ENCODE results near the gene TNRC6A.
"Not testable (repeated sequence)": the region's sequence is repeated elsewhere in the genome, so short reads cannot be mapped to it uniquely, and the experiment has no call there.

Gene TNRC6A

DNA sequence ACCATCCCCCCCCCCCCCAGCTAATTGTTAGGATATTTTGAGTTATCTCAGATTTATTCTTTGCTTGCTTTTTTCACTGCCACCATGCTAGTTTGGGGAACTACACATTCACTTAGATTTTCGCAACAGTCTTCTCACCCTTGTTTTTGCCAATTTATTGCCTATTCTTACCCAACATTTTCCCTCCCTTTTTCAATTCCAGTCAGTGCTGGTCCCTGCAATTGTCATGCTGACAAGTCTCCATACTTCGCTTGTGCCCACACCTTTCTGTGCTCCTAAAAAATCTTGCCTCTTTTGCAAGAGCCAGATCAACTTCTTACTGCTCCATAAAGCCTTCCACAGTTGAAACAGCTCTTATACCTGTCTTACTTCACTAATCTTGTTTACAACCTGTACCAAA lies 16.3 kb downstream of the TNRC6A start:
- FAIRE-seq, result no peak
- TF ChIP-seq POLR2AphosphoS5 (IDR thresholded peaks at IDR 0.05; ENCODE audit: low read depth, low read length) (no peak), TAF1 (IDR thresholded peaks at IDR 0.05; ENCODE audit: borderline replicate concordance, low read depth, low read length) (no peak), POLR2A (IDR thresholded peaks at IDR 0.05; ENCODE audit: low read depth, low read length) (no peak)
- DNase-seq (ENCODE audit: insufficient read length), result no peak

GRCh38 chr16:24747441-24747840 lies 18.0 kb downstream of the TNRC6A start:
- no peak for FAIRE-seq
- TF ChIP-seq POLR2A (IDR thresholded peaks at IDR 0.05; ENCODE audit: low read depth, low read length) (no peak), TAF1 (IDR thresholded peaks at IDR 0.05; ENCODE audit: borderline replicate concordance, low read depth, low read length) (no peak), POLR2AphosphoS5 (IDR thresholded peaks at IDR 0.05; ENCODE audit: low read depth, low read length) (no peak)
- no peak for DNase-seq (ENCODE audit: insufficient read length)

DNA sequence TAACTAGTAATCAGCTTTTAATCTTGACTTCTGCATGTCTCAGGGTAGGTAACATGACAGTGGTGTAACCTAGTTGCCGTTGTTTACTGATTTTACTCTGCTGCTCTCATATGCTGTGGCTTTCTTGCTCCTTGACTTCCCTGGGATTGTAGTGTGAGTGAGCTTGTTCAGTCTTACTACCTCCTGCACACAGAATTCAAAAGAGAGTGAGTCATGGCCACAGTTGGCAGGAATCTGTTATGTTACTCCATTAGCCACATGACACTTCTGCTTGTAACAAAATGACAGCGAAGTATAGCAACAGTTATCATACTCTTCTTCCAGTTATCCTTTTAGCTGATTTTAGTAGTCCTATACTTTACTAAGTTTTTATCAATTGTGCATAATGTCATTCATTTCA lies 18.8 kb downstream of the TNRC6A start:
- TF ChIP-seq TAF1 (IDR thresholded peaks at IDR 0.05; ENCODE audit: borderline replicate concordance, low read depth, low read length), result no peak
- TF ChIP-seq POLR2AphosphoS5 (IDR thresholded peaks at IDR 0.05; ENCODE audit: low read depth, low read length), result no peak
- TF ChIP-seq POLR2A (IDR thresholded peaks at IDR 0.05; ENCODE audit: low read depth, low read length), result no peak
- no peak for DNase-seq (ENCODE audit: insufficient read length)
- FAIRE-seq, result no peak

DNA sequence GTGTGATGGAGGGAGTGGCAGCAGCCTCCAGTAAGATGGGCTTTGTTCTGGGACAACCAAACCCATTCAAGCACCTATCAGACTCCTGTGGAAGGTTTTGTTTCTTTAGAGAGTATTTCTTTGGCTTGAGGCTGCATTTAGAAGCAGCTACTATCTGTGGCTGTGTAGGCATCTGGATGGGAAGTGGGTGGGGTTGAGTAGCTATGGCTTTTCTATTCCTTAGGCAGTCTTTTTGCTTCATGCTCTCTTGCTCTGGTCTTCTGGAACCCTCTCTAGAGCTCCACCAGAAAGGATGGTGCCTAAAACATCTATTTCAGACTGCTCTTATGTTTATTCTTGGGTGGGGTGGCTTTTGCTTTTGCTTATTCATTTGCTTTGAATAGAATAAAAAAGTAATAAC lies 19.9 kb downstream of the TNRC6A start:
- FAIRE-seq (no peak), DNase-seq (ENCODE audit: insufficient read length) (no peak)
- no peak for TF ChIP-seq POLR2AphosphoS5 (IDR thresholded peaks at IDR 0.05; ENCODE audit: low read depth, low read length)
- TF ChIP-seq POLR2A (IDR thresholded peaks at IDR 0.05; ENCODE audit: low read depth, low read length), result no peak
- TF ChIP-seq TAF1 (IDR thresholded peaks at IDR 0.05; ENCODE audit: borderline replicate concordance, low read depth, low read length), result no peak

DNA sequence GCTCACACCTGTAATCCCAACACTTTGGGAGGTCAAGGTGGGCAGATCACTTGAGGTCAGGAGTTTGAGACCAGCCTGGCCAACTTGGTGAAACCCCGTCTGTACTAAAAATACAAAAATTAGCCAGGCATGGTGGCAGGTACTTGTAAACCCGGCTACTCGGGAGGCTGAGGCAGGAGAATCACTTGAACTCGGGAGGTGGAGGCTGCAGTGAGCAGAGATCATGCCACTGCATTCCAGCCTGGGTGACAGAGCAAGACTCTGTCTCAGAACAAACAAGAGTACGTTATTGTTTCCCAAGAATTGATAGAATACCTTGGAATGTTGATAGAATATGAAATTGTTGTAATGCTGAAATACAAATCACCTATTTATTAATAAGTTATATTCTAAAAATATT lies 20.4 kb downstream of the TNRC6A start:
- not testable (repeated sequence) for DNase-seq (ENCODE audit: insufficient read length); FAIRE-seq

DNA sequence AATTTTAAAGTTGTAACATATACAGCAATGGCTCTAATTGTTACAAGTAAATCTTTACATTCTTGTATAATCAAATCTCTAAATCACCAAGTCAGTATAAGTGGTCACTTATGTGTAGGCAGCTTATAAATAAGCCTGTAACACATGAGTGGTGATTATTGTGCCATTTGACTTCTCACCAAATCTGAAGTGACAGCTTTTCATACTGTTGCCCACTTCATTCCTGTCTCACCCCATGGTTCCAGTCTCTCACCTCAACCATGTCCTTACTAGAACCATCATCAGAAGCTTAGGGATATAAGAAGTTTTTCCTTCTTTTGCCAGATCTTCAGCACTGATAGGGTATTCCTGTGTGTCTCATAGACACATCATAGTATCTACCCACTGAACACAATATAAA lies 23.5 kb downstream of the TNRC6A start:
- no peak for DNase-seq (ENCODE audit: insufficient read length)
- FAIRE-seq, result no peak
- TF ChIP-seq POLR2A (IDR thresholded peaks at IDR 0.05; ENCODE audit: low read depth, low read length) (no peak), POLR2AphosphoS5 (IDR thresholded peaks at IDR 0.05; ENCODE audit: low read depth, low read length) (no peak), TAF1 (IDR thresholded peaks at IDR 0.05; ENCODE audit: borderline replicate concordance, low read depth, low read length) (no peak)

GRCh38 chr16:24753437-24753836 lies 24.0 kb downstream of the TNRC6A start:
- FAIRE-seq (no peak), DNase-seq (ENCODE audit: insufficient read length) (no peak)
- TF ChIP-seq TAF1 (IDR thresholded peaks at IDR 0.05; ENCODE audit: borderline replicate concordance, low read depth, low read length) (no peak), POLR2A (IDR thresholded peaks at IDR 0.05; ENCODE audit: low read depth, low read length) (no peak), POLR2AphosphoS5 (IDR thresholded peaks at IDR 0.05; ENCODE audit: low read depth, low read length) (no peak)

GRCh38 chr16:24754543-24754942 lies 25.1 kb downstream of the TNRC6A start:
- FAIRE-seq (no peak), DNase-seq (ENCODE audit: insufficient read length) (no peak)
- no peak for TF ChIP-seq TAF1 (IDR thresholded peaks at IDR 0.05; ENCODE audit: borderline replicate concordance, low read depth, low read length)

DNA sequence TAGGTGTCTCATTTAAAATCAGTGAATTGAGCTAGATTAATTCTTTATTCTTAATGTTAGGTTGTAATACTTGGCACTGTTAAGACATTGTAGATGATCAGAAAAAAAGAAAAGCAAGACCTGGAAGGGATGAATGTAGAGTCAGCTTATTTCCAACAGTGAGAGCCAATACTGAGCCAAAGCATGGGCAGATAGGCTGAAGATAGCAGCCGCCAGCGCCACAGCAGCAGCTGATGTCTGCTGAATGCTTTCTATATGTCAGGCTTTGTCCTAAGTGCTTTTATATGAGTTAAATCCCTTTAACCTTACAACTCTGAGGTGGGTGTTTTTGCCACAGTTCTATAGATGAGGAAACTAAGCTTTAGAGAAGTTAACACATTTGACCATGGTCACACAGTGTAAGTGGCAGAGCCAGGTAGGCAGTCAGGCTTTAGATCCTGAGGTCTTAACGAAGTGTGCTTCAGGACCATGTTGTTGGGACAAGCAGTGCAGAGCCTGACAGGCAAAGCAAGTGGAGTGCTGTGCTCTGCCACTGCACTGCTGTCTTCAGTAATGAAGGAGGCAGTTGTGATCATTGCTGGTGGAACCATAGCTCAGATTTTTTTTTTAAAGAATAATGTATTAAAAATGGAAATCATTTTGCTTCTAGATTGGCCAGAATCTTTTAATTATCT lies 25.9 kb downstream of the TNRC6A start:
- no peak for TF ChIP-seq TAF1 (IDR thresholded peaks at IDR 0.05; ENCODE audit: borderline replicate concordance, low read depth, low read length)
- no peak for TF ChIP-seq POLR2AphosphoS5 (IDR thresholded peaks at IDR 0.05; ENCODE audit: low read depth, low read length)
- TF ChIP-seq POLR2A (IDR thresholded peaks at IDR 0.05; ENCODE audit: low read depth, low read length), result no peak
- DNase-seq (ENCODE audit: insufficient read length), result no peak
- peak; percentile 33 for FAIRE-seq

DNA sequence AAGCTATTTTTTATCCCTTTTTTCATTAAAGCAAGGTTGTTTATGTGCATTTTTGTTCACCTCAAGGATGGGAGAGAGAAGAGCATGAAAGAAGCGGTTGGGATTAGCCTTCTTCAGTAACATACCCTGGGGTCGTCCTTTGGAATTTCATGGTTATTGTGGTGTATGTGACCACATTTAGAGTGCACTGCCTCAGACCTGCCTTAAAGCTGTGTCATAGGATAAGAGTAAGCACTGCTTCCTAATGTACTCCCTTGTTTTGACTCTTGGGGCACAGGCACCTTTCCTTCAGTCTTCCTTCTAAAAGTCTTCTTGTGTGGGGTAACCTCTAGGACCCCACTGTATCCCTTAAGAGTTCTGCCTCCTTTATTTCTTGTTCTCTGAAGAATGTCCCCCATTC lies 28.9 kb downstream of the TNRC6A start:
- TF ChIP-seq TAF1 (IDR thresholded peaks at IDR 0.05; ENCODE audit: borderline replicate concordance, low read depth, low read length), result no peak
- no peak for TF ChIP-seq POLR2A (IDR thresholded peaks at IDR 0.05; ENCODE audit: low read depth, low read length)
- TF ChIP-seq POLR2AphosphoS5 (IDR thresholded peaks at IDR 0.05; ENCODE audit: low read depth, low read length), result no peak

DNA sequence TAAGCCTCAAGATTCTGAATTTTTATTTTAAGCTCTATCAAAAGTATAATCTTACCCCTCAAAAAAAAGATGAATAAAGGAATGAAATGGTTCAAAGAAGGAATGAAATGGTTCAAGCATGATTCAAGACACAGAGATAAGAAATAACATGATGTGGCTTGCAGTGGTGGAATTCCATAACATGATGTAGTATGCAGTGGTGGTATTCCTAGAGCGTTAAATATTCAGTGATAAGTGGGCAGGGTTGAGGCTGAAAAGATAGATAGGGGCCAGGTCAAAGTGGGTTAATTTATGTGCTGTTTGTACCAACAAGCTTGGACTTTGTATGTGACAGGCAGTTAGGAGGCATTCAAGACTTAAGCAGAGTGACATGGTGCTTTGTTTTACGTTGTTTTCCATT lies 29.6 kb downstream of the TNRC6A start:
- FAIRE-seq (no peak), DNase-seq (ENCODE audit: insufficient read length) (no peak)
- TF ChIP-seq TAF1 (IDR thresholded peaks at IDR 0.05; ENCODE audit: borderline replicate concordance, low read depth, low read length) (no peak), POLR2AphosphoS5 (IDR thresholded peaks at IDR 0.05; ENCODE audit: low read depth, low read length) (no peak), POLR2A (IDR thresholded peaks at IDR 0.05; ENCODE audit: low read depth, low read length) (no peak)

More for the DNA sequence above, 28.9 kb downstream of the TNRC6A start:
- FAIRE-seq (no peak), DNase-seq (ENCODE audit: insufficient read length) (no peak)

DNA sequence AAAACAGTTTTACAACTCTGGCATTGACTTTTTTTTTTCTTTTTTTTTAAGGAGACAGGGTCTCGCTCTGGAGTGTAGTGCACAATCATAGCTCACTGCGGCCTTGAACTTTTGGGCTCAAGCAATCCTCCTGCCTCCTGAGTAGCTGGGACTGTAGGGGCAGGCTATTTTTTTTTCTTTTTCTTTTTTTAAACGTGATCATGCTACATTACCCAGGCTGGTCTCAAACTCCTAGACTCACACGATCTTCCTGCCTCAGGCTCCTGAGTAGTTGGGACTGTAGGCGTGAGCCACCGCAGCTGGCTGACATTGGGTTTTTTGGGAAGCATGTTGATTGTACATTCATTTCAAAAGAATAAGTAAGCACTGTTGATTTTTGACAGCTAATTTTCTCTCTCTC lies 32.1 kb downstream of the TNRC6A start:
- DNase-seq (ENCODE audit: insufficient read length) (no peak), FAIRE-seq (no peak)
- TF ChIP-seq POLR2A (IDR thresholded peaks at IDR 0.05; ENCODE audit: low read depth, low read length) (no peak), TAF1 (IDR thresholded peaks at IDR 0.05; ENCODE audit: borderline replicate concordance, low read depth, low read length) (no peak), POLR2AphosphoS5 (IDR thresholded peaks at IDR 0.05; ENCODE audit: low read depth, low read length) (no peak)

- FAIRE-seq, result no peak
- TF ChIP-seq POLR2AphosphoS5 (IDR thresholded peaks at IDR 0.05; ENCODE audit: low read depth, low read length) (no peak), TAF1 (IDR thresholded peaks at IDR 0.05; ENCODE audit: borderline replicate concordance, low read depth, low read length) (no peak), POLR2A (IDR thresholded peaks at IDR 0.05; ENCODE audit: low read depth, low read length) (no peak)
- no peak for DNase-seq (ENCODE audit: insufficient read length)
Observed at GRCh38 chr16:24764916-24765315, 35.5 kb downstream of the TNRC6A start.
